Mesangial cell (primary cell): Measurements from ENCODE around the gene PCGF1. TPM values are rescaled to one million over a fixed set of nuclear protein-coding genes. Genes with fewer than 3 reads are reported as not detected.

ENCODE experiments used
- total RNA-seq: library from RNA; depleted of rRNA; stranded (reverse); fragments of >200 nt; gene quantifications from 2 replicates; pipeline ENCODE4 v1.2.3, GENCODE V29; 2015

Gene PCGF1
- 10.4 and 15.0 TPM in 2 replicates for total RNA-seq

DNA sequence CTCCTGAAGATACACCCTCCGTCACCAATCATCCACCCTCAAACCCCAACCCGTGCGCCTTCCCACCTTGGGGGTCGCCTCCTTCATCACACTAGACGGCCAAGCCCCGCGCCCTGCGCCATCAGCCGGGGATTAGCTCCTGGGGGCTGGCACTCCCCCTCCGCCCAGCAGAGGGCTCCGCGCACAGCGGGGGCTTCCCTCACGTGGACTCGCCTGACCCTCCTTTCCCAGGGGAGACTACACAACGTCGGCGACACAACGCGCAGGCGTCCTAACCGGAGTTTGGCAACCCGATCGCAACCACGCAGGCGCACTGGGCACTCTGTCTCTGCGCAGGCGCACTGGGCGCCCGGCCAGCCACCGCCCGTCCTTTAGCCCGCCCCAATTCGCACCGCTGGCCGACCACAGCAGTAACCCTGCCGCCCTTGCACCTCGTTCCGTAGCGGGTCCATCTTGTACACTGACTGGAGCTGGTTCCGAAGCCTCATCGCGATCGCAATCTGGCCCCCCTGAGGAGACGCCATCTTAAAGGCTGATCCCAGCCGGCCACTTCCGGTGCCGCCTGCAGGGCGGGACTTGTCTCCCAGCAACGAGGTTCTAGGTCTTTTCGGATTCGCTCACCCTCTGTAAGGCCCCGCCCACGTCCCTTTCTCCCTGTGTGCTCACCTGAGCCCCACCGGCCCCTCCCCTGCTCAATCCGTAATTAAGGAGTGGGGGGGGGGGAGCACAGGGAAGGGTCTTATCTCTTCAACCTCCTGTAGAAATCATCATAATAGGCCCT lies at the start of gene PCGF1:
TSS of gene PCGF1 (minus strand) at position 551 of the 781 bp plus-strand sequence. CDS start at position 524, 27 bp downstream.

DNA sequence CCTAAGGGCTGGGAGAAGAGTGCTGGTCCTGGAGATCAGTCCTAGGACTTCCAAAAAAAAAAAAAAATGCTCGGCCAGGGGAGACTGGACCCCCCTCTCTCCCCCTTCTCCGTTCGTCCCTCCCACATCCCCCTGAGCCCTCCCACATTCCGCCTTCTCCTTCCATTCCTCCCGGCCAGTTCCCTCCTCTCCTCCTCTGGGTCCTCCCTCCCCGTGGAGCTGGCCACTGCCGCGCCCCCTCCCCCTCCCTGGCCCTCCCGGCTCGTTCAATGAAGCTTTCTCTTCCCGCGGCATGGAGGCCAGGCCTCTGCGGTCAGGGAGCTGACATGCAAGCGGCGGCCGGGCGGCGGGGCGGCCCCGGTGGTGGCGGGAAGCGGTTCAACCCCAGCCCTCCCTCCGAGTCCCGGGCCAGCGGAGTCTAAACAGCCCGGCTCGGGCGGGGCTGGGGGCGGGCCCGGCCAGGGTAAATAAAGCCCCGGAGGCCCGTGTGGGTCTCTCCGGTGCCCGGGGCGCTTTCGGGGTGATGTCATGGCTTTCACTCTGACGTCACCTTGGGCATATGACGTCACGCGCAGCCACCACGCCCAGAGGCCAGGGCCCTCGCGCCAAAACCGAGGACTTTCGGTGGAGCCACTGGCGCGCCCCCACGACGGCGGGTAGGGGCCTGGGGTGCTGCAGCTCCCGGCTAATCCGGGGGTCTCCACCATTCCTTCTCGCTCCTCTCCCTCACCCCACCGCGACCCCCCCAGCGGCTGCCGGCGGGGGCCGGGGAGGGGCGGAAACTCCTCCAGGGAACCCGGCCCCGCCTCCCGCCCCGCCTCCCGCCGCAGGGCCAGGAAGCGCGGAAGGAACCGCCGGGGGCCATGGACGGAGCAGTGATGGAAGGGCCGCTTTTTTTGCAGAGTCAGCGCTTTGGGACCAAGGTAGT lies 46.7 kb upstream of the PCGF1 start, which contains the start of the genes DOK1 and LOXL3:
TSS of gene DOK1 (plus strand) at position 829 of the 928 bp plus-strand sequence. CDS start at position 864, 35 bp downstream.
TSS of gene LOXL3 (minus strand) at position 51 of the 928 bp plus-strand sequence. CDS start 1,308 bp downstream, outside the sequence.

GRCh38 chr2:74529357-74530238 lies 22.1 kb upstream of the PCGF1 start, which contains the start of the genes AUP1 and HTRA2:
Gene AUP1 (minus strand): TSS chr2:74529706. CDS start chr2:74529629, 77 bp downstream.
Gene HTRA2 (plus strand): TSS chr2:74529933. CDS start chr2:74530007, 74 bp downstream.

GRCh38 chr2:74525717-74526648 lies 18.5 kb upstream of the PCGF1 start, which contains the start of gene DQX1:
Gene DQX1 (minus strand): TSS chr2:74526231. CDS start chr2:74525729, 502 bp downstream.

GRCh38 chr2:74514368-74515270 lies 7.1 kb upstream of the PCGF1 start, which contains the start of gene TLX2:
Gene TLX2 (plus strand): TSS chr2:74514450. CDS start chr2:74514807, 357 bp downstream.

GRCh38 chr2:74499267-74499939 lies 8.1 kb downstream of the PCGF1 start, which contains the start of gene LBX2:
Gene LBX2 (minus strand): TSS chr2:74499603. CDS start chr2:74499537, 66 bp downstream.

DNA sequence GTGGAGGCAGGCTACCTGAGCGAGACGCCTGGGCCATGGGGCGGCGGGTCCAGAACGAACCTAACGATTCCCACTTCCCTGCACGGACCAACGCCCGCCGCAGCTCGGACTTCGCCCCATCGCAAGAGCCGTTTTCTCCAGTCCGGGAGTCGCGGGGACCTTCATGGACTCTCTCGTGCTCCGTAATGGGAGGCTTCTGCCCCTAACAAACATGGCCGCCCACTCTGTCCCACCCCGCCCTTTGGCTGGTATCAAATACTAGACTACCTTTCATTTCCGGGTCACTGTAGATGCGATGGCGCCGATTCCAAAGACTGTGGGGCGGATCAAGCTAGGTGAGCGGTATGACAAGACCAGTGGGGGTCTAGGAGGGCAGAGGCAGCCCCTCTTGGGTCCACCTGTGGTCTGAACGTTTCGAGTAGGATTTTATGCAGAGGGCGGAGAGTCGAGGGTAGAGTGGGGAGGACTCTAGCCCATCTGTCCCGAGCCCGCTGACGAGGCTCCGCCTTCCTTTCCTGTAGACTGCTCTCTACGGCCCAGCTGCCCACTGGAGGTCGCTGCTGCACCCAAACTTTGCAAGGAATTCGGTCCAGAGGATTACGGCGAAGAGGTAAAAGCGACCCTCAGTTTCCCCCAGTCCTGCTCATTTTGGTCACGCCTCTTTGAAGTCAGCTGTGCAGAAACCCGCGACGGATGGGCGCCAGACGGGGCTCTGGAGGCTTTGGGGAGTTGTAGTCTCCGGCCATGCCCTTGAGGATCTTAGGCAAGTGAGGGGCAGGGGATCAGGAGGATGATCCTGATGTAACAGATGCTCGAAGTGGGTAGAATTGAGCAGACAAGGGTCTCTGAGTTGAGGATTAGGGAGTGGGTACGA lies 24.5 kb downstream of the PCGF1 start, which contains the start of the genes CCDC142 and TTC31:
TSS of gene CCDC142 (minus strand) at position 198 of the 874 bp plus-strand sequence. CDS start at position 37, 161 bp downstream.
TSS of gene TTC31 (plus strand) at position 281 of the 874 bp plus-strand sequence. CDS start at position 296, 15 bp downstream.

DNA sequence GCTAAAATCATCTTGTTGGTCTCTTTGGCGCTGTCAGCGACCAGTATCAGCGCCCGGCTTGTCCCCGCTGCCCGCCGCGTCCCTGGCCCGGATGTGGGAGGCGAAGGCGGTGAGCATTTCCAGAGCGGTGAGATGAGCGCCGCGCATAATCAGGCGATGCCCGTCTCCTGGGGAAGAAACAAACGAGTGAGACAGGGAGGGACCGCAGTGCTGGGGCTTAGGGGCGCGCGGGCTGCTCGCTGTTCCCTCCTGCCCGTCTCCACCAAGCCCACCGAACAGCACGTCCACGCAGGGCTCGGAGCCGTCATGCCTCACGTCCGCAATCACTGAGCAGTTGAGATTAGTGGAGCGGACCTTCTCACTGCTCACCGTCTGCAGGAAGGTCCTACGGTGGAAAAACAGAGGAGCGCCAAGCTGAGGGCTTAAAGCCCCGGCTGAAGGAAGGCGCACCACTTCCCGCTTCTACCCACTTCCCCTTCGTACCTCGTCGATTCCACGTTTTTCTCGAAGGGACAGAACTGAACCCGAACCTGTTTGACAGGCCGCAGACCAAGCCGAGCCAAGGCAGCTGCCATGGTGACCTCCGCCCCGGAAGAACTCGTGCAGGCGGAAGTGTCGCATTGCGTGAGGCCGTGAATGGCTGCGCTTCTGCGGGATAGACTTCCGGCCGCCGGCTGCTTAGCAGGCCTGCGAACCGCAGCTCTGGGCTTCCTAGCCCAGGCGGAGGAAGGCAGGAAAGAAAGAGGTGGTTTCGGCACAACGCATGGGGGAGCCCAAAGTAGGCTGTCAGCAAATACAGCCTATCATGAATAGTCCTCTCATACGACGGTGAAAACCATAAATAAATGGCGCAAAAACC lies 35.2 kb downstream of the PCGF1 start, which contains the start of gene MRPL53:
TSS of gene MRPL53 (minus strand) at position 595 of the 859 bp plus-strand sequence. CDS start at position 575, 20 bp downstream.

DNA sequence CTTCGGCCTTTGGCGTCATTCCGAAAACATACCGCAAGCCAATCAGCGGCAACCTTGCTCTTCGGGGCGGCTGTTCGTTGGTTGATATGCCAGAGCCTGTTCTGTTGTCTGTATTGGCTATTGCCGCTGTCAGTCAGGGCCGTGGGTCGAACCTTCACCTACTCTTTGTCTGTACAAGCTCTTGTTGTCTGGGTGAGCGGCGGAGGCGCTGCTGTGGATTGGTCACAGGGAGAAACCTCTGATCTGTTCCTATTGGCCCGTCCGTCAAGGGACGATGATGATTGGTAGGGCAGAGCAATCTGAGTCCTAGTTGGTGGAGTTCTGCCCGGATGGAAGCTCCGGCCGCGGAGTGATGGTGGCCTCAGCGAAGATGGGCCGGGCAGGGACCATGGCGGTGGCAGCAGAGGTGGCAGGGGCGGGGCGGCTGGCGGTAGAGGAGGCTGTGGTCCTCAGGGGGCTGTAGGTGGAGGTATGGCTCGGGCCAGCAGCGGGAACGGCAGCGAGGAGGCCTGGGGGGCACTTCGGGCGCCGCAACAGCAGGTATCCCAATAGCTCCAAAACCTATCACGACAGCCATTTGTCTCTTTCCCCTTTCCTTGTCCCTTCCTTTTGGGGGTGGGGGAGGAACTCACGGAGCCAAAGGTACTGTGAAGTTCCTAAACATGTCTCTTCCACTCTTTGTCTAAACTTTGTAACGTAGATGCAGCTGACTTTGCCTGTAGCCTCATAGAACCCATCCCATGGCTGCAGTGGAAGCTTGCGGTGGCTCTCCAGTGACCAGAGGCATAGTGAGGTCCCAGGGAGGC lies 49.2 kb downstream of the PCGF1 start, which contains the start of gene WBP1:
TSS of gene WBP1 (plus strand) at position 307 of the 806 bp plus-strand sequence. CDS start at position 472, 165 bp downstream.

Other genes starting within 250 kb of the PCGF1 start
- under 0.01 and 0.51 TPM in 2 replicates for gene SLC4A5, start 164.3 kb downstream of the PCGF1 start, total RNA-seq
- 84.4 and 103 TPM in 2 replicates for gene DCTN1, start 127.4 kb downstream of the PCGF1 start, total RNA-seq
- 2.4 and 4.9 TPM in 2 replicates for gene C2orf81, start 86.1 kb downstream of the PCGF1 start, total RNA-seq
- gene WDR54, start 86.0 kb downstream of the PCGF1 start, total RNA-seq: 46.8 and 49.0 TPM in 2 replicates
- gene RTKN, start 65.8 kb downstream of the PCGF1 start, total RNA-seq: 39.1 and 48.0 TPM in 2 replicates
- gene INO80B, start 52.6 kb downstream of the PCGF1 start, total RNA-seq: 12.4 and 16.8 TPM in 2 replicates
- gene WBP1, start 49.3 kb downstream of the PCGF1 start, total RNA-seq: 56.4 and 113 TPM in 2 replicates
- 68.6 and 75.9 TPM in 2 replicates for gene MOGS, start 42.3 kb downstream of the PCGF1 start, total RNA-seq
- 26.5 and 31.4 TPM in 2 replicates for gene MRPL53, start 35.0 kb downstream of the PCGF1 start, total RNA-seq
- gene CCDC142, start 24.7 kb downstream of the PCGF1 start, total RNA-seq: 6.0 and 9.5 TPM in 2 replicates
- gene TTC31, start 24.6 kb downstream of the PCGF1 start, total RNA-seq: 20.8 and 22.2 TPM in 2 replicates
- gene LBX2, start 8.1 kb downstream of the PCGF1 start, total RNA-seq: 1.5 and 6.7 TPM in 2 replicates
- not detected in 2 replicates for gene TLX2, start 6.8 kb upstream of the PCGF1 start, total RNA-seq
- not detected in 2 replicates for gene DQX1, start 18.5 kb upstream of the PCGF1 start, total RNA-seq
- 96.3 and 120 TPM in 2 replicates for gene AUP1, start 22.0 kb upstream of the PCGF1 start, total RNA-seq
- gene HTRA2, start 22.2 kb upstream of the PCGF1 start, total RNA-seq: 39.9 and 45.8 TPM in 2 replicates
- gene LOXL3, start 46.2 kb upstream of the PCGF1 start, total RNA-seq: 9.0 and 14.8 TPM in 2 replicates
- gene DOK1, start 47.0 kb upstream of the PCGF1 start, total RNA-seq: 32.8 and 43.5 TPM in 2 replicates
- 1.1 and 1.3 TPM in 2 replicates for gene M1AP, start 140.6 kb upstream of the PCGF1 start, total RNA-seq
- 12.7 and 12.9 TPM in 2 replicates for gene SEMA4F, start 146.6 kb upstream of the PCGF1 start, total RNA-seq